HCT116 (cell line): ENCODE measurements around the gene ADAMTS20.

ENCODE experiments used
- ELF1 ChIP-seq: IDR thresholded peaks from 2 replicates; pipeline ENCODE4 v1.6.1; 2012; ENCODE audit warnings: low read depth, borderline replicate concordance
- EZH2 ChIP-seq: fragments of 200-600 bp; sonication (generic); IDR thresholded peaks from 2 replicates; pipeline ENCODE4 v1.6.1; 2017; ENCODE audit warnings: antibody characterized with exemption, mixed run types
- EZH2phosphoT487 ChIP-seq: fragments of 200-600 bp; IDR thresholded peaks from 2 replicates; pipeline ENCODE4 v1.6.1; 2018; ENCODE audit warnings: antibody characterized with exemption, borderline replicate concordance
- POLR2A ChIP-seq: IDR thresholded peaks from 2 replicates; pipeline ENCODE4 v1.7.0; 2011; ENCODE audit warnings: borderline replicate concordance; ENCODE audit not compliant: insufficient read depth, insufficient read length; ENCODE audit errors: extremely low read depth
- POLR2AphosphoS5 ChIP-seq: IDR thresholded peaks from 2 replicates; pipeline ENCODE4 v1.6.1; 2011; ENCODE audit warnings: mild to moderate bottlenecking, low read depth, low read length, moderate library complexity
- RAD21 ChIP-seq: IDR thresholded peaks from 2 replicates; pipeline ENCODE4 v1.6.1; 2012; ENCODE audit warnings: low read depth, mild to moderate bottlenecking
- SIN3A ChIP-seq: IDR thresholded peaks from 2 replicates; pipeline ENCODE4 v1.6.1; 2012; ENCODE audit warnings: low read depth
- SP1 ChIP-seq: IDR thresholded peaks from 2 replicates; pipeline ENCODE4 v1.6.1; 2012; ENCODE audit warnings: low read depth
- ZFX ChIP-seq: fragments of 450-650 bp; IDR thresholded peaks from 2 replicates; pipeline ENCODE4 v1.6.1; 2017
- TF ChIP-seq, protein P1 (sequence below), 3 experiments: fragments of 200-600 bp in 1 of 3; sonication (generic) in 1 of 3; IDR thresholded peaks in 2 of 3; conservative IDR thresholded peaks in 1 of 3; 2 replicates each; pipeline ENCODE4 v1.5.1; 2012 to 2017; ENCODE audit warnings: low read depth in 2 of 3, low read length in 2 of 3, antibody characterized with exemption in 1 of 3, borderline replicate concordance in 1 of 3, control low read depth in 1 of 3, mild to moderate bottlenecking in 1 of 3, mixed read lengths in 1 of 3, mixed run types in 1 of 3, moderate library complexity in 1 of 3; ENCODE audit not compliant: insufficient read depth in 1 of 3
- TF ChIP-seq, protein P2 (sequence below): IDR thresholded peaks from 2 replicates; pipeline ENCODE4 v1.6.1; 2012; ENCODE audit warnings: low read depth
- TF ChIP-seq, protein P3 (sequence below): IDR thresholded peaks from 2 replicates; pipeline ENCODE4 v1.6.1; 2012

DNA sequence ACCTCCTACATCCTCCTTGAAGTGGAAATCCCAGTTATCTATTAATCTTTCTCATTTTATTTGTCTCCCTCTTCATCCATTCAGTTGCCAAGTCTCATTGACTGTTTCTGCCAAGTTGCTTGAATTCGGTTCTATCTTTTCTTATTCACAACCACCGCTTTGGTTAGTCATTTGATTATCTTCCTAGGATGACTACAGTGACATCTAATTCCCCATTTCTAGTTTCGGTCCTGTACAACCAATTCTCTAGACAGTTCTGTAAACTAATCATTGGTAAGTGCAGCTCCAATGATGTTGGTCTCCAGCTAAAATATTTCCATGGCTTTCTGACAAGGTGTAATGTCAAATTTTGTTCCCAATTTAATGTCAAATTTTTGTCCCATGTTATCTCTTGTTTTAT lies 220.1 kb downstream of the ADAMTS20 start:
- no peak for TF ChIP-seq POLR2AphosphoS5
- TF ChIP-seq, protein P1, sequence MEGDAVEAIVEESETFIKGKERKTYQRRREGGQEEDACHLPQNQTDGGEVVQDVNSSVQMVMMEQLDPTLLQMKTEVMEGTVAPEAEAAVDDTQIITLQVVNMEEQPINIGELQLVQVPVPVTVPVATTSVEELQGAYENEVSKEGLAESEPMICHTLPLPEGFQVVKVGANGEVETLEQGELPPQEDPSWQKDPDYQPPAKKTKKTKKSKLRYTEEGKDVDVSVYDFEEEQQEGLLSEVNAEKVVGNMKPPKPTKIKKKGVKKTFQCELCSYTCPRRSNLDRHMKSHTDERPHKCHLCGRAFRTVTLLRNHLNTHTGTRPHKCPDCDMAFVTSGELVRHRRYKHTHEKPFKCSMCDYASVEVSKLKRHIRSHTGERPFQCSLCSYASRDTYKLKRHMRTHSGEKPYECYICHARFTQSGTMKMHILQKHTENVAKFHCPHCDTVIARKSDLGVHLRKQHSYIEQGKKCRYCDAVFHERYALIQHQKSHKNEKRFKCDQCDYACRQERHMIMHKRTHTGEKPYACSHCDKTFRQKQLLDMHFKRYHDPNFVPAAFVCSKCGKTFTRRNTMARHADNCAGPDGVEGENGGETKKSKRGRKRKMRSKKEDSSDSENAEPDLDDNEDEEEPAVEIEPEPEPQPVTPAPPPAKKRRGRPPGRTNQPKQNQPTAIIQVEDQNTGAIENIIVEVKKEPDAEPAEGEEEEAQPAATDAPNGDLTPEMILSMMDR (IDR thresholded peaks at IDR 0.05 in 2 of 3, conservative IDR thresholded peaks at IDR 0.05 in 1 of 3; ENCODE audit: borderline replicate concordance in 1 of 3, insufficient read depth in 1 of 3, low read depth in 2 of 3, low read length in 2 of 3), result no peak
- TF ChIP-seq SP1, result no peak
- TF ChIP-seq EZH2, result no peak
- TF ChIP-seq RAD21, result no peak
- TF ChIP-seq POLR2A, result no peak
- TF ChIP-seq, protein P2, sequence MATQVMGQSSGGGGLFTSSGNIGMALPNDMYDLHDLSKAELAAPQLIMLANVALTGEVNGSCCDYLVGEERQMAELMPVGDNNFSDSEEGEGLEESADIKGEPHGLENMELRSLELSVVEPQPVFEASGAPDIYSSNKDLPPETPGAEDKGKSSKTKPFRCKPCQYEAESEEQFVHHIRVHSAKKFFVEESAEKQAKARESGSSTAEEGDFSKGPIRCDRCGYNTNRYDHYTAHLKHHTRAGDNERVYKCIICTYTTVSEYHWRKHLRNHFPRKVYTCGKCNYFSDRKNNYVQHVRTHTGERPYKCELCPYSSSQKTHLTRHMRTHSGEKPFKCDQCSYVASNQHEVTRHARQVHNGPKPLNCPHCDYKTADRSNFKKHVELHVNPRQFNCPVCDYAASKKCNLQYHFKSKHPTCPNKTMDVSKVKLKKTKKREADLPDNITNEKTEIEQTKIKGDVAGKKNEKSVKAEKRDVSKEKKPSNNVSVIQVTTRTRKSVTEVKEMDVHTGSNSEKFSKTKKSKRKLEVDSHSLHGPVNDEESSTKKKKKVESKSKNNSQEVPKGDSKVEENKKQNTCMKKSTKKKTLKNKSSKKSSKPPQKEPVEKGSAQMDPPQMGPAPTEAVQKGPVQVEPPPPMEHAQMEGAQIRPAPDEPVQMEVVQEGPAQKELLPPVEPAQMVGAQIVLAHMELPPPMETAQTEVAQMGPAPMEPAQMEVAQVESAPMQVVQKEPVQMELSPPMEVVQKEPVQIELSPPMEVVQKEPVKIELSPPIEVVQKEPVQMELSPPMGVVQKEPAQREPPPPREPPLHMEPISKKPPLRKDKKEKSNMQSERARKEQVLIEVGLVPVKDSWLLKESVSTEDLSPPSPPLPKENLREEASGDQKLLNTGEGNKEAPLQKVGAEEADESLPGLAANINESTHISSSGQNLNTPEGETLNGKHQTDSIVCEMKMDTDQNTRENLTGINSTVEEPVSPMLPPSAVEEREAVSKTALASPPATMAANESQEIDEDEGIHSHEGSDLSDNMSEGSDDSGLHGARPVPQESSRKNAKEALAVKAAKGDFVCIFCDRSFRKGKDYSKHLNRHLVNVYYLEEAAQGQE, result no peak
- no peak for TF ChIP-seq EZH2phosphoT487
- TF ChIP-seq ELF1, result no peak
- no peak for TF ChIP-seq ZFX
- TF ChIP-seq SIN3A, result no peak
- TF ChIP-seq, protein P3, sequence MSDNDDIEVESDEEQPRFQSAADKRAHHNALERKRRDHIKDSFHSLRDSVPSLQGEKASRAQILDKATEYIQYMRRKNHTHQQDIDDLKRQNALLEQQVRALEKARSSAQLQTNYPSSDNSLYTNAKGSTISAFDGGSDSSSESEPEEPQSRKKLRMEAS, result no peak
